Breast epithelium (tissue), 4 donors: Measurements from ENCODE around the gene POU1F1. TPM values are rescaled to one million over a fixed set of nuclear protein-coding genes. Genes with fewer than 3 reads are reported as not detected.

Experiments used
- DNase-seq, 2 donors: peaks; one replicate each; pipeline ENCODE4 v3.0.0-alpha.2; 2019; ENCODE audit warnings: low spot score in 2 of 2
- H3K27ac ChIP-seq, 2 donors: fragments of 200-600 bp; sonication (generic) in 1 of 2; one replicate each; pipeline ENCODE4 v1.5.1; 2016 to 2019; ENCODE audit warnings: mild to moderate bottlenecking in 1 of 2
- H3K27me3 ChIP-seq, 2 donors: fragments of 200-600 bp; sonication (generic) in 1 of 2; one replicate each; pipeline versions ENCODE4 v1.5.1 to v1.6.0; 2017 to 2019; ENCODE audit warnings: control low read depth in 1 of 2, mild to moderate bottlenecking in 1 of 2
- H3K36me3 ChIP-seq: fragments of 200-600 bp; one replicate; pipeline ENCODE4 v1.5.1; 2019
- H3K4me1 ChIP-seq, 2 donors: fragments of 200-600 bp; sonication (generic); one replicate each; pipeline ENCODE4 v1.5.1; 2016 to 2019; ENCODE audit warnings: control low read depth in 1 of 2
- H3K4me3 ChIP-seq, 3 donors: fragments of 200-600 bp; sonication (generic); 1 replicate in 2 of 3; 2 replicates in 1 of 3; pipeline ENCODE4 v1.5.1; 2016 to 2019; ENCODE audit warnings: mild to moderate bottlenecking in 3 of 3, moderate library complexity in 2 of 3
- H3K9me3 ChIP-seq, 2 donors: fragments of 200-600 bp; sonication (generic) in 1 of 2; one replicate each; pipeline ENCODE4 v1.5.1; 2016 to 2019; ENCODE audit warnings: control low read depth in 1 of 2
- POLR2A ChIP-seq: fragments of 450-650 bp; IDR thresholded peaks from one replicate; pipeline ENCODE4 v1.6.1; 2016; ENCODE audit warnings: antibody characterized with exemption, mild to moderate bottlenecking, moderate library complexity
- POLR2AphosphoS5 ChIP-seq, 3 donors: sonication (generic); formaldehyde crosslinking; IDR thresholded peaks; one replicate each; pipeline ENCODE4 v1.6.1; 2017; ENCODE audit warnings: antibody characterized with exemption in 3 of 3
- intact Hi-C: fragments of 100-400 bp; cut with DNase I; formaldehyde crosslinking; loops from one replicate; pipeline ENCODE4 v1.15.1; 2023; ENCODE audit warnings: low total_unique reads
- total RNA-seq, 3 donors: library from RNA; depleted of rRNA; stranded (reverse); fragments of >200 nt; gene quantifications; one replicate each; pipeline ENCODE4 v1.1.0, GENCODE V29; 2016
- TF ChIP-seq, protein P1 (sequence below), 3 donors: fragments of 450-650 bp; IDR thresholded peaks; one replicate each; pipeline ENCODE4 v1.5.1; 2016 to 2017; ENCODE audit warnings: antibody characterized with exemption in 3 of 3, mild to moderate bottlenecking in 3 of 3, moderate library complexity in 3 of 3

The POU1F1 gene, protein sequence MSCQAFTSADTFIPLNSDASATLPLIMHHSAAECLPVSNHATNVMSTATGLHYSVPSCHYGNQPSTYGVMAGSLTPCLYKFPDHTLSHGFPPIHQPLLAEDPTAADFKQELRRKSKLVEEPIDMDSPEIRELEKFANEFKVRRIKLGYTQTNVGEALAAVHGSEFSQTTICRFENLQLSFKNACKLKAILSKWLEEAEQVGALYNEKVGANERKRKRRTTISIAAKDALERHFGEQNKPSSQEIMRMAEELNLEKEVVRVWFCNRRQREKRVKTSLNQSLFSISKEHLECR
- total RNA-seq, result not detected

GRCh38 chr3:87276484-87276883 is at the start of gene POU1F1:
POU1F1 (minus strand) TSS chr3:87276584; CDS start chr3:87276462, 122 bp downstream.
- no peak within 1 kb of the TSS for H3K4me3 ChIP-seq
- H3K27ac ChIP-seq, result no peak within 1 kb of the TSS
- no peaks in the 10 kb centered on the region for H3K4me1 ChIP-seq
- H3K36me3 ChIP-seq, result no peaks in the 10 kb centered on the region
- no peak for TF ChIP-seq POLR2A
- TF ChIP-seq, protein P1, sequence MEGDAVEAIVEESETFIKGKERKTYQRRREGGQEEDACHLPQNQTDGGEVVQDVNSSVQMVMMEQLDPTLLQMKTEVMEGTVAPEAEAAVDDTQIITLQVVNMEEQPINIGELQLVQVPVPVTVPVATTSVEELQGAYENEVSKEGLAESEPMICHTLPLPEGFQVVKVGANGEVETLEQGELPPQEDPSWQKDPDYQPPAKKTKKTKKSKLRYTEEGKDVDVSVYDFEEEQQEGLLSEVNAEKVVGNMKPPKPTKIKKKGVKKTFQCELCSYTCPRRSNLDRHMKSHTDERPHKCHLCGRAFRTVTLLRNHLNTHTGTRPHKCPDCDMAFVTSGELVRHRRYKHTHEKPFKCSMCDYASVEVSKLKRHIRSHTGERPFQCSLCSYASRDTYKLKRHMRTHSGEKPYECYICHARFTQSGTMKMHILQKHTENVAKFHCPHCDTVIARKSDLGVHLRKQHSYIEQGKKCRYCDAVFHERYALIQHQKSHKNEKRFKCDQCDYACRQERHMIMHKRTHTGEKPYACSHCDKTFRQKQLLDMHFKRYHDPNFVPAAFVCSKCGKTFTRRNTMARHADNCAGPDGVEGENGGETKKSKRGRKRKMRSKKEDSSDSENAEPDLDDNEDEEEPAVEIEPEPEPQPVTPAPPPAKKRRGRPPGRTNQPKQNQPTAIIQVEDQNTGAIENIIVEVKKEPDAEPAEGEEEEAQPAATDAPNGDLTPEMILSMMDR (IDR thresholded peaks at IDR 0.05), result no peak
- TF ChIP-seq POLR2AphosphoS5 (IDR thresholded peaks at IDR 0.05), result no peak
- intact Hi-C loops, result no loop called here
- DNase-seq, result no peak
- H3K9me3 ChIP-seq, result no peaks in the 10 kb centered on the region
- no peaks in the 10 kb centered on the region for H3K27me3 ChIP-seq

GRCh38 chr3:87324609-87325008 is 48.2 kb upstream of the POU1F1 start:
- Histone ChIP-seq H3K4me3 (no peak overlapping the region), H3K27ac (no peak overlapping the region), H3K27me3 (no peaks in the 10 kb centered on the region), H3K9me3 (no peaks in the 10 kb centered on the region), H3K4me1 (no peaks in the 10 kb centered on the region), H3K36me3 (no peaks in the 10 kb centered on the region)
- DNase-seq, result no peak
- no peak for TF ChIP-seq POLR2A
- TF ChIP-seq, protein P1 (IDR thresholded peaks at IDR 0.05), result no peak
- no peak for TF ChIP-seq POLR2AphosphoS5 (IDR thresholded peaks at IDR 0.05)
- intact Hi-C loops, result no loop called here

DNA sequence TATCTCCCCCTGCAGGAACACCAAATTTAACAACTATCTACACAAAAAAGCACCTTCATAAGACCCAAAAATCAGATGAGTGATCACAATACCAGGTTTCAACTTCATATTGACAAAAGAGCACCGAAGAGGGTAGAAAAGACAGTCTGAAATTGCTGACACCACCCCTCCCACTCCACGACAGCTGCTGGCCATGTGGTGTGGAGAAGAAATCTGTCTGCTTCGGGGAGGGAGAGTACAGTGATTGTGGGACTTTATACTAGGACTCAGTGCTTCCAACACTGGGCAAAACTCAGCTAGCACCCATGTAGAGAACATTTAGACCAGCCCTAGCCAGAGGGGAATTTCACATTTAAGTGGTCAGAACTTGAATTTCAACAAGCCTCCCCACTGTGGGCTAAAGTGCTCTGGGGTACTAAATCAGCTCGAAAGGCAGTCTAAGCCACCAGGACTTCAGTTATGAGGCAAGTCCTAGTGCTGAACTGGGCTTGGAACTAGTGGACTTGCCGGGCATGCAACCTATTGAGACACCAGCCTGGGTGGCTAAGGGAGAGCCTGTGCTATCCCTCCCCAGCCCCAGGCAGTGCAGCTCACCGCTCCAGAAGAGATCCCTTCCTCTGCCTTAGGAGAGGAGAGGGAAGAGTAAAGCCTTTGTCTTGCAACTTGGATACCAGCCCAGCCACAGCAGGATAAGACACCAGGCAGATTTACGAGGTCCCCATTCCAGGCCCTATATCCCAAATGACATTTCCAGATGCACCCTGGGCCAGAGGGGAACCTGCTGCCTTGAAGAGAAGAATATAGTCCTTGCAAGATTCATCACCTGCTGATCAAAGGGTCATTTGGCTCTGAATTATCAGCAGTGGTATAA is 44.6 kb upstream of the POU1F1 start:
- TF ChIP-seq, protein P1 (IDR thresholded peaks at IDR 0.05), result no peak
- TF ChIP-seq POLR2AphosphoS5 (IDR thresholded peaks at IDR 0.05), result no peak
- TF ChIP-seq POLR2A, result no peak
- no peak for DNase-seq
- intact Hi-C loops, result no loop called here
- no peaks in the 10 kb centered on the region for H3K36me3 ChIP-seq
- no peak overlapping the region for H3K27ac ChIP-seq
- no peaks in the 10 kb centered on the region for H3K4me1 ChIP-seq
- H3K4me3 ChIP-seq, result no peak overlapping the region
- no peaks in the 10 kb centered on the region for H3K27me3 ChIP-seq
- H3K9me3 ChIP-seq, result no peaks in the 10 kb centered on the region

GRCh38 chr3:87318617-87319021 is 42.2 kb upstream of the POU1F1 start:
- Histone ChIP-seq H3K27me3 (no peaks in the 10 kb centered on the region), H3K4me1 (no peaks in the 10 kb centered on the region), H3K27ac (no peak overlapping the region), H3K9me3 (no peaks in the 10 kb centered on the region), H3K36me3 (no peaks in the 10 kb centered on the region), H3K4me3 (no peak overlapping the region)
- DNase-seq, result no peak
- intact Hi-C loops, result no loop called here
- TF ChIP-seq POLR2A, result no peak
- TF ChIP-seq POLR2AphosphoS5 (IDR thresholded peaks at IDR 0.05), result no peak
- TF ChIP-seq, protein P1 (IDR thresholded peaks at IDR 0.05), result no peak

DNA sequence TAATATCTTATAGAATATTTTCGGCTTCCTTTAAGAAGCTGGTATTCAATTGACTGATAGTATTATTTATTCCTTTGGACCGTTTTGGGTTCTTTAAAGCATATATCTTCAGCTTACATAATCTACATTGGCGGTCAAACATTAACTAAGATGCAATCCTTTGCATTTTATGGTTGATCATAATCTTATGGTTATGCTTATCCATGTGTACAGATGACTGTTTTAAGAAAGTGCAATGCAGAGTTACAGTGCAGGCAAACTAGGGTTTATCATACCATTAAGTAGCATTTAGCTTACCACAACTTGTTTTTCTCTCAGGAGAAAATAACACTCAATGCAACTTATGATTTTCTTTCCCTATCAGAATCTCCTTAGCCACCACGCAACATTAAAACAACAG is 41.4 kb upstream of the POU1F1 start:
- Histone ChIP-seq H3K4me1 (no peaks in the 10 kb centered on the region), H3K36me3 (no peaks in the 10 kb centered on the region), H3K27me3 (no peaks in the 10 kb centered on the region), H3K9me3 (no peaks in the 10 kb centered on the region), H3K27ac (no peak overlapping the region), H3K4me3 (no peak overlapping the region)
- TF ChIP-seq POLR2AphosphoS5 (IDR thresholded peaks at IDR 0.05), result no peak
- TF ChIP-seq, protein P1 (IDR thresholded peaks at IDR 0.05), result no peak
- TF ChIP-seq POLR2A, result no peak
- DNase-seq, result no peak
- intact Hi-C loops, result no loop called here
